ENCODE measurements around the gene TMEM72.

Gene TMEM72

DNA sequence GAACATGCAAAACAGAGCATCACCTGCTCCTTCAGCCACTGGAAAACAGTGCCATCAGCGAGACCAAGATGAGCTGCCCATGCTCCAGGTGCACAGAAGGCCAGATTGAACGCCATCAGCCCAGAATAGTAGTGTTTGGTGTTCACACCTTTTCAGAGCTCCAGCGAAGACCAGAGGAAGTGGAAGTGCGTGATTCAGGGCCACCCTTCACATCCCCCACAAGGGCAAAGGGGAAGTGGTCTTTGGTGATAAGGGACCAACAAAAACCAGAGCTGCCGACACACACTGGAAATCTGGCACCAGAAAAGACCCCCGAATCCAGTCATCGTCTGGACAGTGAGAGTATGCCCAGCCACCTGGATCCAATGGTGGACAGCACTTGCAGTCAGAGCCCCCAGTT, 29.5 kb upstream of the TMEM72 start:
- Mint-ChIP-seq H3K36me3 (no peaks in the 10 kb centered on the region), H3K4me1 (ENCODE audit: low read depth) (peaks cover 8% of the 10 kb centered on the region), H3K27ac (no peak overlapping the region), H3K27me3 (peaks cover 2% of the 10 kb centered on the region), H3K9me3 (ENCODE audit: low read depth) (no peaks in the 10 kb centered on the region), H3K4me3 (no peak overlapping the region)

DNA sequence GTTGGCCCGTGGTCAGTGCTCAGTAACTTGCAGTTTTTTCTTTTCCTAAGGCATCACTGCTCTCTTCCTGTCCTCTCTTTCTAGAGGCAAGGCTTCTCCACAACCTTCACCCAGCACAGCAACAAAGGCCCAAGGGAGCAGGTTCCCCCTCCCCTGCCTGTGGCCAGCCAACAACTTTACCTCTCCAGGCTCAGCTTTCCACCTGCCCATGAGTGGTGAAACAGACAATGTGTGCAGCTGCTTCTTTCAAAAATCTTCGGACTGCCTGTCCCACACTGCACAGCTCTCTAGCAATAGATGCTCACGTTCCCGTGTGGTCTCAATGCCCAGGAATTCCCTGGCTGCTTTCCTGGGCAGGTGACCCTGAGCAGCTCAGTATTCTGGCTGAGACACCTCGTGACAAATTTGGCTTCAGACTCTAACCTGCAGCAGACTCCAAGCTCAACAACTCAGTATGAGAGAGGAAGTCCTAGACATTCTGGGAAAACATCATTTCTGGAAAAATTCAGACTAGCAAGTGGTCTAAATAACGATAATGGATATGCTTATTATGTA, 28.9 kb upstream of the TMEM72 start:
- Mint-ChIP-seq H3K4me3 (no peak overlapping the region), H3K27ac (no peak overlapping the region), H3K4me1 (ENCODE audit: low read depth) (peaks cover 8% of the 10 kb centered on the region), H3K27me3 (peaks cover 2% of the 10 kb centered on the region), H3K36me3 (no peaks in the 10 kb centered on the region), H3K9me3 (ENCODE audit: low read depth) (no peaks in the 10 kb centered on the region)

DNA sequence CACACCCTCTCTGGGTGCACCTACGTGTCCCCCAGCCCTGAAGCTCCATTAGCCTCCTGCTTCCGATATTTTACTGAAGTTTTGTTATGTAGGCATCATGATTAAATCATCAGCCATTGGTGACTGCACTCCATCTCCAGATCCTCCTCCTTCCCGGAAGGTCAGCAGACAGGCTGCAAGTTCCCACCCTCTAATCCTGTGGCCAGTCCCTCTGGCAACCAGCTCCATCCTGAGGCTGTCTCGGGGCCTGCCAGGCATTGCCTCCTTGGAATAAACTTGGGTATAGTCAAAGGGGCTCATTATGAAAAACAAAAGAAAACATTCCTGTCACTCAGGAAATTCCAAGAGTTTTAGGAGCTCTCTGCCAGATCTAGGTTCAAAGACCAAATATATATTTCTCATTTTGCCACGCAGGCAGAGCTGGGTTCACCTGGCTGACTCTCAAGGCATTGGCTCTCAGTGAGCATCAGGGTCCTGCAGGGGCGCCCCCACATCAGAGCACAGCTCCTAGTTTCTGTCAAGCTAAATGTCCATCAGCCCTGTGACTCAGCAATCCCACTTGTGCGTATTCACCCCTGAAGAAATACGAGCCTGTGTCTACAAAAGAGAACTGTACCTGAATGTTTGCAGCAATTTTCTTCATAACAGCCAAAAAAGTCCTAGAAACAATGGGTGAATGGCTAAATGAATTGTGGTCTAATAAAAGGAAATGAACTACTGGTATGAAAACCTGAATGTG, 27.4 kb upstream of the TMEM72 start:
- Mint-ChIP-seq H3K27me3 (peaks cover 2% of the 10 kb centered on the region), H3K36me3 (no peaks in the 10 kb centered on the region), H3K27ac (no peak overlapping the region), H3K4me1 (ENCODE audit: low read depth) (peaks cover 7% of the 10 kb centered on the region), H3K4me3 (no peak overlapping the region), H3K9me3 (ENCODE audit: low read depth) (no peaks in the 10 kb centered on the region)

DNA sequence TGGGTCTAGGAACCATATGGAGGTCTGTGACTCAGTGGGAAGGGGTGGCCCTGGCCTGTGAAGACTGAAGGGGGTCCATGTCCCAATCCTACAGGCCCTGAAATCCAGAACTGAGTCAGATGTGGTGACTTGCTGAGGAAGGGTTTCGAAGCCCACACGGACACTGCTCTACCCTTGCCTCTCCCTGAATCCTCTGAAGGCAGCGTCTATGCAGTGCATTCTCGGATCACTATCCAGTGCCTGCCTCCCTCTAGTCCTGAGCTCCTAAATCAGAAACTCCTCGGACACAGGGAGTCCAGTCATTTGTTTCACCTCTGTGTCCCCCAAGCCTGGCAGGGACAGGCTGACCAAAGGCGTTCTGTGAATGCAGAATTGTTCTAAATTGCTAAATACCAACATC, 25.4 kb upstream of the TMEM72 start:
- Mint-ChIP-seq H3K27me3 (no peaks in the 10 kb centered on the region), H3K9me3 (ENCODE audit: low read depth) (no peaks in the 10 kb centered on the region), H3K4me3 (no peak overlapping the region), H3K27ac (no peak overlapping the region), H3K4me1 (ENCODE audit: low read depth) (no peaks in the 10 kb centered on the region), H3K36me3 (no peaks in the 10 kb centered on the region)

GRCh38 chr10:44886966-44887365, 24.2 kb upstream of the TMEM72 start:
- no peaks in the 10 kb centered on the region for H3K9me3 Mint-ChIP-seq (ENCODE audit: low read depth)
- H3K27ac Mint-ChIP-seq, result no peak overlapping the region
- H3K27me3 Mint-ChIP-seq, result no peaks in the 10 kb centered on the region
- no peaks in the 10 kb centered on the region for H3K36me3 Mint-ChIP-seq
- no peak overlapping the region for H3K4me3 Mint-ChIP-seq
- H3K4me1 Mint-ChIP-seq (ENCODE audit: low read depth), result no peaks in the 10 kb centered on the region

DNA sequence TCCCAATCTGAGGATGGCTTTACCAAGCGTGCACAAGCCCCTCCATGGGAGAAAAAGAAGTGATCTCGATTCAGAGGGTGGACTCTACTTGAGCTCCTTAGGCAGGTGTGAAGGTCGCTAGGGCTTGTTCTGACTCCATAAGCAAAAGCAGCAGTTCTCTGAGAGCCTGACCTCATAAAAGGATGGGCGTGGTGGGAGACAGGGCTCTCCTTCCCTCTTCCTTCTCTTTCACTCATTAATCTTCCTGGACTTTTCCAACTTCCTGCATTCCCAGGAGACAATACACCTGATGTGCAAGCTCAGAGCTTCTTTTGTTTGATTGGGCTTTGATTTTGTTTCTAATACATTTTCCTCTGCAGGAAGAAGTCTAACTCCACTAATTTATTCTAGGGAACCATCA, 22.3 kb upstream of the TMEM72 start:
- Mint-ChIP-seq H3K9me3 (ENCODE audit: low read depth) (no peaks in the 10 kb centered on the region), H3K27me3 (no peaks in the 10 kb centered on the region), H3K27ac (no peak overlapping the region), H3K4me1 (ENCODE audit: low read depth) (no peaks in the 10 kb centered on the region), H3K4me3 (no peak overlapping the region), H3K36me3 (no peaks in the 10 kb centered on the region)

DNA sequence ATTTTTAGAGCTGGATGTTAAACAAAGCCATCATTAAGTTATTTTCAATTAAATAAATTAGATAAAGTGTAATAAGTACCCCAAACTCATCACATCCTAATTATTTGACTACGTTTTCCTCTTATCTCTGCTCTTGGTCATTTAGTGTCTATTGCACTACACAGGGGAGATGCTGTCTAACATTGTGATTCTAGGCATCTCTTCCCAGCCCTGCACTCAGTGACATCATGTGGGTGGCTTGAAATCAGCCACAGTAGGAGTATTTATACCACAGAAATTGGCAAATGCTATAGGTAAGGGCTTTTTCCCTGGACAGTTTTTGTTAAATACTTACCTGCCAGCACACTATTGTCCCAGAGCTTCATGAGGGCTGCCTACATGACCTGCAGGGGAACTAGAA, 21.3 kb upstream of the TMEM72 start:
- H3K9me3 Mint-ChIP-seq (ENCODE audit: low read depth), result no peaks in the 10 kb centered on the region
- H3K36me3 Mint-ChIP-seq, result no peaks in the 10 kb centered on the region
- H3K27ac Mint-ChIP-seq, result no peak overlapping the region
- H3K27me3 Mint-ChIP-seq, result no peaks in the 10 kb centered on the region
- H3K4me1 Mint-ChIP-seq (ENCODE audit: low read depth), result no peaks in the 10 kb centered on the region
- H3K4me3 Mint-ChIP-seq, result no peak overlapping the region

- no peaks in the 10 kb centered on the region for H3K9me3 Mint-ChIP-seq (ENCODE audit: low read depth)
- H3K27ac Mint-ChIP-seq, result no peak overlapping the region
- H3K4me3 Mint-ChIP-seq, result no peak overlapping the region
- no peaks in the 10 kb centered on the region for H3K4me1 Mint-ChIP-seq (ENCODE audit: low read depth)
- no peaks in the 10 kb centered on the region for H3K27me3 Mint-ChIP-seq
- no peaks in the 10 kb centered on the region for H3K36me3 Mint-ChIP-seq
These were observed 20.2 kb upstream of the TMEM72 start for GRCh38 chr10:44890696-44891563.

- Mint-ChIP-seq H3K27ac (no peak overlapping the region), H3K36me3 (no peaks in the 10 kb centered on the region)
These were observed 19.4 kb upstream of the TMEM72 start for GRCh38 chr10:44891721-44892120.

GRCh38 chr10:44893604-44894468, 17.3 kb upstream of the TMEM72 start:
- Mint-ChIP-seq H3K27me3 (no peaks in the 10 kb centered on the region), H3K27ac (no peak overlapping the region)

More at GRCh38 chr10:44891721-44892120, 19.4 kb upstream of the TMEM72 start:
- no peaks in the 10 kb centered on the region for H3K27me3 Mint-ChIP-seq
- no peaks in the 10 kb centered on the region for H3K9me3 Mint-ChIP-seq (ENCODE audit: low read depth)
- no peaks in the 10 kb centered on the region for H3K4me1 Mint-ChIP-seq (ENCODE audit: low read depth)
- H3K4me3 Mint-ChIP-seq, result no peak overlapping the region

DNA sequence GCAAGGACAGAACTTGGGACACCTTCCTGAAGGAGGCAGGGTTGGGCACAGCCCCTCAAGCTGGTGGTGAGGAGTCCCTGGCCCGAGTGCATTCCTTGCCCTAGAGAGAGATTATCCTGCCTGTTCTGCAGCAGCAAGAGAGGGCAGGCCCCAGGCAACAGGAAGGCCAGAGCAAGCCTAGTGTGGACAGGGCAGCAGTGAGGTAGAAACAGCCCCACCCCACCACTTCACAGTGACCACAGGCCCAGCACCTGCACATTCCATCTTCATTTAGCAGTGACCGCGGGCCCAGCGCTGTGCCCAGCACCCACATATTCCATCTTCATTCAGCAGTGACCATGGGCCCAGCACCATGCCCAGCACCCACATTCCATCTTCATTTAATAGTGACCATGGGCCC, 16.4 kb upstream of the TMEM72 start:
- H3K9me3 Mint-ChIP-seq (ENCODE audit: low read depth), result no peaks in the 10 kb centered on the region
- H3K27ac Mint-ChIP-seq, result no peak overlapping the region
- no peak overlapping the region for H3K4me3 Mint-ChIP-seq
- no peaks in the 10 kb centered on the region for H3K36me3 Mint-ChIP-seq
- no peaks in the 10 kb centered on the region for H3K27me3 Mint-ChIP-seq
- no peaks in the 10 kb centered on the region for H3K4me1 Mint-ChIP-seq (ENCODE audit: low read depth)

More at GRCh38 chr10:44893604-44894468, 17.3 kb upstream of the TMEM72 start:
- Mint-ChIP-seq H3K4me1 (ENCODE audit: low read depth) (no peaks in the 10 kb centered on the region), H3K4me3 (no peak overlapping the region), H3K9me3 (ENCODE audit: low read depth) (no peaks in the 10 kb centered on the region), H3K36me3 (no peaks in the 10 kb centered on the region)

DNA sequence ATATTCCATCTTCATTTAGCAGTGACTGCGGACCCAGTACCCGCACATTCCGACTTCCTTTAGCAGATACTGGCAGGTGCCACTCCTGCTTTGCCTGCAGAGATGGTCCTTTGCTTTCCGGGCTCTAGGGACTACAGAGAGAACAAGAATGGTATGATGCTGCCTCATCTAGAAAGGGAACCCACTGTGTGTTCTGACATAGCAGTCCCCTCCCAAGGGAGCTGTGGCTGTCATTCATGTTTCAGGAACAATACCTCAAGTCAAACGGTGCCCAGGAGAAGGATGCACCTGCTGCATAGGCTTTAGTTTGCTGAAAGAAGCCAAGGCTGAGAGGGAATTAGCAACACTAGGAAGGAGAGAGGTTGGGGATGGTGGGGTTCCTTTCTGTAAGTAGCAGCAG, 15.9 kb upstream of the TMEM72 start:
- Mint-ChIP-seq H3K36me3 (no peaks in the 10 kb centered on the region), H3K9me3 (ENCODE audit: low read depth) (no peaks in the 10 kb centered on the region), H3K27ac (peak overlapping the region; percentile 8), H3K4me1 (ENCODE audit: low read depth) (no peaks in the 10 kb centered on the region), H3K27me3 (no peaks in the 10 kb centered on the region), H3K4me3 (no peak overlapping the region)

DNA sequence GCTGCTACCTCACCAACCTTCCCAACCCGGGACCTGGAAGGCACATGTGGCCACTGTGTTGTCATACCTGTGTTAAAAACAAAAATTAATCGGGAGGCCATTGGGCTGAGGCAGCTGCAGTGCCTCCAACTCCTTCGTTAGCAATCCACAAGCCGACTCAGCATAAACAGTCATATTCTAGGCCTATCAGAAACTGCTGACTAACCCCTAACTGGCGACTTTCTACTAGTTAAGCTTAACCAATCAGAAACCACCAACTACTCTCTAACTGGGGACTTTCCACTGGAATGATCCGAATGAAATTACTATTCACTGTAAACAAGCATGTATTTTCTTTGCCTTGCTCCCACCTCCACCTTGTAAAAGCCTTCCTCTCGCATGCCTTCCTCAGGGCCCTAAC, 14.1 kb upstream of the TMEM72 start:
- H3K4me3 Mint-ChIP-seq, result no peak overlapping the region
- H3K36me3 Mint-ChIP-seq, result no peaks in the 10 kb centered on the region
- no peaks in the 10 kb centered on the region for H3K9me3 Mint-ChIP-seq (ENCODE audit: low read depth)
- H3K27ac Mint-ChIP-seq, result no peak overlapping the region
- no peaks in the 10 kb centered on the region for H3K4me1 Mint-ChIP-seq (ENCODE audit: low read depth)
- no peaks in the 10 kb centered on the region for H3K27me3 Mint-ChIP-seq

GRCh38 chr10:44898665-44899064, 12.5 kb upstream of the TMEM72 start:
- Mint-ChIP-seq H3K9me3 (ENCODE audit: low read depth) (no peaks in the 10 kb centered on the region), H3K27ac (no peak overlapping the region), H3K36me3 (no peaks in the 10 kb centered on the region), H3K27me3 (no peaks in the 10 kb centered on the region), H3K4me1 (ENCODE audit: low read depth) (no peaks in the 10 kb centered on the region), H3K4me3 (no peak overlapping the region)
